H1 (cell line): Measurements from ENCODE around the gene RPL22L1. TPM values are rescaled to one million over a fixed set of nuclear protein-coding genes. Genes with fewer than 3 reads are reported as not detected.

Experiments
- GABPA ChIP-seq: IDR thresholded peaks from 2 replicates; pipeline ENCODE4 v1.6.1; 2011; ENCODE audit warnings: mild to moderate bottlenecking, low read length, moderate library complexity, borderline replicate concordance; ENCODE audit not compliant: insufficient read depth
- polyA plus RNA-seq, 7 experiments: library from polyadenylated mRNA; depleted of rRNA in 3 of 7; stranded (reverse) in 5 of 7; unstranded in 2 of 7; fragments of >200 nt in 5 of 7; fragments of 200-250 nt in 2 of 7; gene quantifications; 1 replicate in 5 of 7; 2 replicates in 1 of 7; 4 replicates in 1 of 7; pipeline versions ENCODE4 v1.2.1 to v1.2.3, GENCODE V29; 2011 to 2013; ENCODE audit warnings: missing spikeins in 2 of 7, mixed read lengths in 2 of 7
- total RNA-seq: library from RNA; stranded (reverse); fragmentation: NEBNext Ultra II Directional; extraction: Animal tissue kit (Norgen Biotek cat#: 25700); gene quantifications from 2 replicates; pipeline ENCODE4 v1.2.1, GENCODE V29; 2021
- TF ChIP-seq, protein P1 (sequence below): IDR thresholded peaks from 2 replicates; pipeline ENCODE4 v1.6.1; 2012; ENCODE audit warnings: inconsistent platforms

Gene RPL22L1
- total and polyA plus RNA-seq, 2 of the 8 experiments (the other 6 are each of a cell fraction or from before 2014, with no cell fraction given) = 99.9 to 280 TPM

DNA sequence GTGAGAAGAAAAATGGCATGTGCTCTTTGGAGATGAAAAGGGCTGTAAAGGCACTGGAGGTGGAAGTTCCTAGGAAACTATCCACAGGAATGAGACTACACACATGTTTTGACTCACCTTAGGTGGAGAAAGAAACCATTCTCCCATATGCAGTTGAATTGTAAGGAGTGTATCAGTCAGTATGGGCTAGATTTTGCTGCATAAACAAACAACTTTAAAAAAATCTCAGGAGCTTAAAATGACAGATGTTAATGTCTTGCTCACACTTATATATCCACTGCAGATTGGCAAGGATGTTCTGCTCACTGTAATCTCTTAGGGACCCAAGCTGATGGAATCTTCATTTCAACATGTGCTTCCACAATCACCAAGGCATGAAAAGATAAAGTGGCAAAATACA lies 25.6 kb downstream of the RPL22L1 start (continued):
- TF ChIP-seq, protein P1, sequence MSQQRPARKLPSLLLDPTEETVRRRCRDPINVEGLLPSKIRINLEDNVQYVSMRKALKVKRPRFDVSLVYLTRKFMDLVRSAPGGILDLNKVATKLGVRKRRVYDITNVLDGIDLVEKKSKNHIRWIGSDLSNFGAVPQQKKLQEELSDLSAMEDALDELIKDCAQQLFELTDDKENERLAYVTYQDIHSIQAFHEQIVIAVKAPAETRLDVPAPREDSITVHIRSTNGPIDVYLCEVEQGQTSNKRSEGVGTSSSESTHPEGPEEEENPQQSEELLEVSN = no peak
- TF ChIP-seq GABPA = no peak
